ENCODE measurements around the gene LRRC46.

Gene LRRC46

DNA sequence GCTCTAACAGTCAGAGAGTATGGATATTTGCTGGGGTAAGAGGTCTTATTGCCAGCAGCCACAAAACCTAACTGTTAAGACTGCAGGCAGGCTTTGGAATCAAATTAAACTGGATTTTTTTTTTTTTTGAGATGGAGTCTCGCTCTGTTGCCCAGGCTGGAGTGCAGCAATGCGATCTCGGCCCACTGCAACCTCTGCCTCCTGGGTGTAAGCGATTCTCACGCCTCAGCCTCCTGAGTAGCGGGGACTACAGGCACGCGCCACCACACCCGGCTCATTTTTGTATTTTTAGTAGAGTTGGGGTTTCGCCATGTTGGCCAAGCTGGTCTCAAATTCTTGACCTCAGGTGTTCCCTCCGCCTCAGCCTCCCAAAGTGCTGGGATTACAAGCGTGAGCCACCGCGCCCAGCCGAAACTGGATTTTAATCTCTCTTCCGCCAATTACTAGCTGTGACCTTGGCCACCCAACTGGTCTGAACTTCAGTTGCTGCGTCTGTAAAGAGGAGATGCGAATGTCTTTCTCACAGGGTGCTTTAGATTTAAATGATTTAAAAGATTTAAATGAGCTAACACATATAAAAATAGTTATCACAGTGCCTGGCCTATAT is 971 bp upstream of the LRRC46 start:
- DNase-seq (ENCODE audit: low read depth), result no peak

DNA sequence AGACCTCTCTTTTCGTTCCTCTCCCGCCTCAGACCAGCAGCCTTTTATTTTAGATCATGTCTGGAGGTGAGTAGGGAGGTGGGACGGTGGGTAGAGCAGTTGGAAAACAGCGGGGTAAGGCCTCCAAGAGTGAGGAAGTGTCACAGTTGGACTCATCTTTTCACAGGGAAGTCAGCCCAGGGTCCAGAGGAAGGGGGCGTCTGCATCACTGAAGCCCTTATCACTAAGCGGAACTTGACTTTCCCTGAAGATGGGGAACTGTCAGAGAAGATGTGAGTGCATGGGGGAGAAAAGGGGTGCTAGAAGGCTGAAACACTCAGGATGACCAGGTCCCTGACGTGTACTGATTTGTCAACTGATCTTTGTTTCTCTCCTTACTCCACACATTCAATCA is 461 bp downstream of the LRRC46 start:
- no peak for DNase-seq (ENCODE audit: low read depth)

DNA sequence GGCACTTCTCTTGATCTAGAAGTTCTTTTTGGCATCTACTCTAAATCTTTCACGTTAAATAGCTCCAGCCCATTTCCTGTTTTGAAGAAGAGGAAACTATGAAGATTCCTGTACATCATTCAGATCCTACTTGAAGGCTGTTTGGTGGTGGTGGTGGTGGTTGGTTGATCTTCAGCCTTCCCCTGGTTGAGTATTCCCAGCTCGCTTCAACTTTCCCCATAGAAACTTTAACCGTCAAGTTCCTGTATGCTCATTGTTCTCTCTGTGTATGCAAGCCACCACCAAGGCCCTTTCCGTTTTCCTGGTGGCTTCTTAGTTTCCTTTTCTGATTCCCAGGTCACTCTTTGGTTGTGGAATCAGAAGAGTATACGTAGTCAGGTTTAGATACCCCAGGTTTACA is 3.3 kb downstream of the LRRC46 start:
- DNase-seq (ENCODE audit: low read depth), result no peak

DNA sequence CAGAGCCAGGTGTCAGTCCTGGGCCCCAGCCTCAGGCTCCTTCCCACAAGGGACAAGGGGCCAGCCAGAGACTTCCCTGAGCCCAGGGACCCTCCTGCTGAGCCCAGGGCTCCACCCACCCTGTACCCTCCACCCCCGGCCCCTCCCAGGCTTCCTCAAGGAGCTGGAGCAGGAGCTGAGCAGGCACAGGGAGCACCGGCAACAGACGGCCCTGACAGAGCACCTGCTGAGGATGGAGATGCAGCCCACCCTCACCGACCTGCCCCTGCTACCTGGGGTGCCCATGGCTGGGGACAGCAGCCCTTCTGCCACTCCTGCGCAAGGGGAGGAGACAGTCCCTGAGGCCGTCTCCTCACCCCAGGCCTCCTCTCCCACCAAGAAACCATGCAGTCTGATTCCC is 5.1 kb downstream of the LRRC46 start:
- no peak for DNase-seq (ENCODE audit: low read depth)

DNA sequence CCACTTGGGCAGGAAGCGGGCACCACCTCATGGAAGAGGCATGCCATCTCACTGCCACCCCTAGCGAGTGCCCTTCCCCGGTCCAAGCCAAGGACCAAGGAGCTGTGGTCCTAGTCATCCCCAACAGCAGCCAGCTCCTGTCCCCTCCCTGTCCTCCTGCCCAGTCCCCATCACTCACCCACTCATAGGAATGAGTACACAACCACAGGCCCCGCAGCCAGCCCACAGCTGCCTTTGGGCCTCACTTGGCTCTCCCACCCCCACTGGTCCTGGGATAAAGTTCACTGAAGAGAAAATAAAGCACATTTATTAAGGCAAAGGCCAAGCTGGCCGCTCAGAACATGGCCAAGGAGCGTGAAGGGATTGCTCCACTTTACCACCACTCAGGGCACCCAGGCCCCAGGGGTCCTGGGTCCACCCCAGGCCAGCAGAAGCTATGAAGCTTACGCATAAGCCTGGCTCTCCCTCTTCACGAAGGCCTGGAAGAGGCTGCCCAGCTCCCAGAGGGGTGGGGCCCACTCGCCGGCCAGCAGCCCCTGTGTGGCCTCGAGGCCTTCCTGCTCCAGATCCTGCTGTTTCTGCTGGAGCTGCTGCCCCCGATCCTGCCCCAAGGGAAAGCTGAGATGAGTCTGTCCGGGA is 6.0 kb downstream of the LRRC46 start:
- no peak for DNase-seq (ENCODE audit: low read depth)

DNA sequence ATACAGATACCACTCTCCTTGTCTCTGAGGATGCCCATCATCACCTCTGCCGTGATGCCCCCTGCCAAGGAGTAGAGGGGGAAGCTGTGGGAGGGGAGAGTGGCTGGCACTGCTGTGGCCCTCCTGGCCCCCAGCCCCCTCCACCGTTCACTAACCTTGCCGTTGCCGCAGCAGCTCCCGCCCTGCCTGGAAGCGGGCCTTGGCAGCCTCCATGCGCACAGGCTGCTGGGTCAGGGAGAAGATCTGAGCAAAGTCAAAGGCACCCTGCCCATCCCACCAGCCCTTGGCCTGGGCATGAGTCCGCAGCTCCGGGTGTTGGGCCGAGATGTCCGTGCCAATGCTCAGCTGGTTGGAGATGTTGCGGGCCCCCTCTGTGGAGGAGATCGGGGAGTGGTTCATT is 7.2 kb downstream of the LRRC46 start:
- DNase-seq (ENCODE audit: low read depth), result no peak

DNA sequence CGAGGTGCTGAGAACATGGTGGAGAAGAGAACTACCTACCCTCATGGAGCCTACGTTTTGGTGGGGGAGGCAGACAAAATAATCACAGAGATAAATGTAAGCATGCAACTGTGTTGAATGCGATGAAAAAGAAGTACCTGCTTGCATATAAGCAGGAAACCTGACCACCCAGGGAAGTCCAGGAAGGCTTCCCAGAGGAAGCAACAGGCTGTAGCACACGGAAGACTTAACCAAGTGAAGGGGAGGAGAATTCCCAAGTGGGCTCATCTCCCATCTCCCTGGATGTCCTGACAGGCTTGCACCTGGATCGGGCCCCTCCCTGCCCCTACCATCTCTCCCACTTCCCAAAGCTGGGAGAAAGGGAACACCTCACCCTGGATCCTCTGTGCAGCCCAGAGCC is 7.6 kb downstream of the LRRC46 start:
- DNase-seq (ENCODE audit: low read depth), result no peak

DNA sequence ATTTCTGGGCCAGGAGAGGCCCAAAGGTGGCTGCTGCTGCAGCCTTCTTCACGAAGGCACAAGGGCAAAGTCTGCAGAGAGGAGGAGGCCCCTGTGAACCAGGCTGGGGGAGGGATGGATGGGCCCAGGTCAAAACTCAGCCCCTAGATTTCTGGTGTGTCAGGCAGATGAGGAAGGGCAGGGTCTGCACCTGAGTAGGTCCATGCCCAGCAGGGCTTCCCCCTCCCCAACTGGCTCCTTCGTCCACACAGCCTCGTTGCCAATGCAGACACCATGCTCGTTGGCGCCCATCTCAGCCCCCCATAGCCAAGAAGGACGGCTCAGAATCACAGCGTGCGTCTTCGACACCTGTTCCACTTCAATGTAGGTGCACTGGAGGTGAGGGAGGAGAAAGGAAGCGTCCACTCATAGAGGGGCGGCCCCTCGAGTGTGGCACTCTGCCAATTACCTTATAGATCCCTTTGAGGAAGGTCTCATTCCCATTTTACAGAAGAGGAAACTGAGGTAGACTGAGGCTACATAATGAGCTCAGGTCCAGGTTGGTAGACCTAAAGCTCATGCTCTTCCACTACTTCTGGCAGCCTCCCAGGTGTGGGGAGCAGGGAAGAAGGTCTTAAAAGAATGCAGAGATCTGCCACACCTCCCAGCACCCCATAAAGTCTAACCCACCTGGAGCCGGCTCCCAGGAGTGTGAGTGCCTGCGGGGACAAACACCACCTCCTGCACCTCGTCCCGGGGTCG is 8.7 kb downstream of the LRRC46 start:
- DNase-seq (ENCODE audit: low read depth), result no peak

DNA sequence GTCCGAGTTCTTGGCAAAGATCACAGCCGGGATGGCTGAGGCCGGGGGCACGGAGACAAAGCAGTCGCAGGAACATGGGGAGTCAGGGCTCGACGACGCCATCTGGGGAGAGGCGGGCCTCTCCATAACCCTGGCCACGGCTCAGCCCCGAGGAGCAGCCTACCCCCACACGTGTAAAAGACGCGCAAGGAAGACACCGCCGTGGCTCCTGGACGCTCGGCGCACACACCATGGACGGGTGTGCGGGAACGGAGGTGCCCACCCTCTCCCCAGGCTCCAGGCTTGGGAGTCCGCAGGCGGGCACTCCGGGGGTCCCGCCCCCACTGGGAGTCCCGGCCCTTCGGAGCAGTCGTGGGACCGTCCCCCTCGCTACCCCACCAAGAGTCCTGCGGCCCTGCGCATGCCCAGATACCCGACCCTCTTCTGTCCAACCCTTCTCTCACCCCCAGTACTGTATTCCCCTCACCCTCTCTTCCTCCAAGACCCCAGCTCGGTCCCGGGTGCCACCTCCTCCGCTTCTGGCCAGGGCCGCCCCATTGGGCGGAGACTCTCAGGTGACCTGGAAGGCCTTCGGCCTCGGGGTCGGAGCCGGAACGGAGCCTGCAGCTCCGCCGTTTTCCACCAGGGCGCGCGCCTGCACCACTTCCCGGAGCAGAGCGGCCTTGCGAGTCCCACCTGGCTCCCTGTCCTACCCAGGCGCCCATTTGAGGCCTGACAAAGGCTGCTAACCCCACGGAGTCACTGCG is 9.4 kb downstream of the LRRC46 start, which contains the start of gene SCRN2:
Gene SCRN2 (minus strand): TSS at position 532 of the 746 bp plus-strand sequence. CDS start 430 bp downstream, at position 102.
- peak; percentile 82 for DNase-seq (ENCODE audit: low read depth)

DNA sequence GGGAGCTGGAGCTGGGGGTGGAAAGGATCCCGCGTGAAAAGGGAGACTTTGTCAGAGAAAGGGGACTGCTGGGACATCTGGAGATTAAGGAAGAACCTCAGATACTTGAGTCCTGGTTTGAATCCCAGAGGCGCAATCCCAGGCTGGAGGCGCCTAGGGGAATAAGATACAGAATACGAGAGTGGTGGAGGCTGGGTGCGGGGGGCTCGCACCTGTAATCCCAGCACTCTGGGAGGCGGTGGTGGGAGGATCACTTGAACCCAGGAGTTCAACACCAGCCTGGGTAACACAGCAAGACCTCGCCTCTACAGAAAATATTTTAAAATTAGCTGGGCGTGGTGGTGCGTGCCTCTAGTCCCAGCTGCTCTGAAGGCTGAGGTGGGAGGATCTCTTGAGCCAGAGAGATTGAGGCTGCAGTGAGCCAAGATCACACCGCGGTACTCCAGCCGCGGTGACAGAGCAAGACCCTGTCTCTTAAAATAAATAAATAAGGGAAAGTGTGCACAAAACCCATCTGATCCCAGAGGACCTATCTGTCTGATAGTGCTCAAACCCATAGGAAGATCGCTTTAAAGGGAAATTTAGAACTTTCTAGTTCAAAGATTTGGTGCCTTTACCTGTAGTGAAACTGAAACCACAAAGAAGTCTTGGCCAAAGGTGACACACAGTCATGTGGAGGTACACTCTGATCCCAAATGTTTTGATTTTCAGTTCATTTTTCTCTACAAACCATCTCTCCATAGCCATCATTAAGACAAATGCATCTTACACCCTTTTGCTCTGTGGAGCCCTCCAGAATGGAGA is 10.2 kb downstream of the LRRC46 start:
- DNase-seq (ENCODE audit: low read depth), result no peak

DNA sequence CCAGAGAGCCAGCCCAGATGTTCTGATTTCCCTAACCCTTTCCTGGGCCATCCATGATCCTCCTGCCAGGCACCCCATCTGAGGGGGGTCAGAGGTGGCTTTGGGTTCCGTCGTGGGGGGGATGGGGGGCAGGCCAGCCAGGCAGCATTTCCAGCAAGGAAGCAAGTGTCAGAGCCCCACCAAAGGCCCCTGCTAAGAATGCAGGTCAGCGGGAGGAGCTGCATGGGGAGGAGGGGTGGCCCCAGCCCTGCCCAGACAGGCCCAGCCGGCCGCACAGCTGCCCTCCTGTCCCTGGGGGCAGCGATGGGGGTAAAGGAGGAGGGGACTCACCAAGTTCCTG is 11.9 kb downstream of the LRRC46 start:
- no peak for DNase-seq (ENCODE audit: low read depth)

DNA sequence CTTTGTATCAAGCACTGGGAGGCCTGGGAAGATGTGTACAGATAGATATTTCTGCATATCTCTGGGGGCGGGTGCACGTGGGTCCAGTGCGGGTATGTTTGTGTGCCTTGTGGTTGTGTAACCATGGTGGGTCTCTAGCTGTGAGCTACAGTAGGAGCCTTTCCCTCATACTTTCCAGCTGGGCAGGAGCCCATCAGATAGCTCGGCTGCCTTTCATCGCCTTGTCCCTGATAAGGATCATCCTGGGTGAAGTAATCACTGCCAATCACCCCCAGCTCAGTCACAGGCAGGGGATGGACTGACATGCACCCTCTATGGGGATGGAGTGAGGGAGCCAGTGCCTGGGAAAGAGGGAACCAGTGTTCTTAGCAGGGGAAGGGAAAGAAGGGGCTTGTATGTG is 12.8 kb downstream of the LRRC46 start:
- no peak for DNase-seq (ENCODE audit: low read depth)

DNA sequence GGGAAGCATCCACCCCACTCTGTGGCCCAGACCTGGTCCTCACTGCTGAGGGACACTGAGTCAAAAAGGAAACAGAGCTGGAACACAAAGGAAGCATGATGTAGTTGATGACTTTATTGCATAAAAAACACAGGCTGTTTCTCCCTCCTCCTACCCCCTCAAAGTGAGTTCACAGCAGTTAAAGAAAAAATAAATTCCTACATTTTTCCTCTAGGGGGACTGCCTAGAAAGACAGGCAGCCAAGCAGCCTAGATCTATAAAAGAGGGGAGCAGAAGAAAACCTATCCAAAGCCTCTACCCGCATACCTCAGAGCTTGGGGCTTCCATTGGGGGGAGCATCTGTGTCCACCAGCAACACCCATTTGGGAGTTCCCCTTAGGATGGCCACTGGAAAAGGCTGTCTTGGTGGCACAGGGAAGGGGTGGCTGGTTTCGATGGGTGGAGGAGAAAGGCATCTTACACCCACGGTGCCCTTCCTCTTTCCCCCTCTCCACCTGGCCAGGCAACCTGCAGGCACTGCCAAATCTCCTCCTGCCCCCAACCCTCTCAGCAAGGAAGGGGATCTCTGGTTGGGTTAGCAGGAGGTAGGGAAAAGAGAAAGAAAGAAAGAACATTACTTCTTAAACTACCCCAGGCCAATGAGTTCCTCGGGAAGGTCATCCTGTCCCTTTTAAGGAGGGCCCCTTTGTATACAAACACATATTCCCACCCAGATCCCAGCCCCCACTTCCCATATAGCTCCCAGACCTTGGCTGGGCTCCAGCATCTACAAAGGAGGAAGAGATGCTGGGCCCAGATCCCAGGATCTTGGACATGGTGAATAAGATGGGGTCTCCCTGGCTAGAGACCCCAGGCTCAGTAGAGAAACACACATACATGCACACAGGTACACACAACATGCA is 13.6 kb downstream of the LRRC46 start:
- no peak for DNase-seq (ENCODE audit: low read depth)

DNA sequence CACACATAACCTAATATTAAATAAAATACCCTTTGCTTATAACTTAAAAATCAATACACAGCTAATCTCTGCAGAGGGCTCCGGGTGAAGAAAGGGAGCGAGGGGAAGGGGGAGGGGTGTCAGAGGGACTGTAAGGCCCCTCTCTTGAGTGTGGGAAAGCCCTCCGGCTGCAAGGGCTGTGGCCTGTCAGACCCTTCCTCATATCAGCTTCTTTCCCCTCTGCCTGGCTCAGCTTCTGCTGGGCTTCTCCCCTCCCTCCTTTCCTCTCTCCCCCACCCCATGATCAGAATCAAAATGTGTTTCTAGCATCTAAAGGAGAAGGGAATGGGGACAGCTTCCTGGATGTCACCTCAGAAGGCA is 14.2 kb downstream of the LRRC46 start:
- no peak for DNase-seq (ENCODE audit: low read depth)

DNA sequence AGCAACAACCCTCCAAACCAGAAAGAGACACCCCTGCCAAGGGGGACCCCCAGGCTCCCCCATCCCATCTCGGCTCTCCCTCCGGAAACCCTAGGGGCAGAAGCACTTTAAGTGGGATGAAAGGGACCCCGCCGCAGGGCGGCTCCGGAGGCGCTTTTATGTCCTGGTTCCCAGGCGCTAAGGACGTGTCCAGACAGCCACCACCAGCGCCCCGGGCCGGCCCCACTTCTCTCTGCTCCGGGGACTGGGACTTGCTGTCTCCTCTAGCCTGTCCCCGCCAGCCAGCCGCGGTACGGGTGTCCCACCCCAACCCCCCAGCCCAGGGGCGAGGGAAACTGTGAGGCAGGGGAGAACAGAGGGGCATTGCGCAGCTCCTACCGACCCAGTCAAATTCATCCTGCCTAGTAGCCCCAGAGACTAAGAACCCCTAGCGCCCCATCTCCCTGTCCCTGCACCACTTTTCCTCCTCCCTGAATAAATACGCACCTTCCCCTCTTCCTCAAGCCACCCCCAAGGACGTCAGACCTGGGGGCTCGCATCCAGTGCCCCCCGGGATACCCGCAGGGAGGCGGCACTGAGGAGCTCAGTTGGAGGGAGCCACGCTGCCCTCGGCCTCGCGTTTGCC is 15.4 kb downstream of the LRRC46 start:
- no peak for DNase-seq (ENCODE audit: low read depth)

DNA sequence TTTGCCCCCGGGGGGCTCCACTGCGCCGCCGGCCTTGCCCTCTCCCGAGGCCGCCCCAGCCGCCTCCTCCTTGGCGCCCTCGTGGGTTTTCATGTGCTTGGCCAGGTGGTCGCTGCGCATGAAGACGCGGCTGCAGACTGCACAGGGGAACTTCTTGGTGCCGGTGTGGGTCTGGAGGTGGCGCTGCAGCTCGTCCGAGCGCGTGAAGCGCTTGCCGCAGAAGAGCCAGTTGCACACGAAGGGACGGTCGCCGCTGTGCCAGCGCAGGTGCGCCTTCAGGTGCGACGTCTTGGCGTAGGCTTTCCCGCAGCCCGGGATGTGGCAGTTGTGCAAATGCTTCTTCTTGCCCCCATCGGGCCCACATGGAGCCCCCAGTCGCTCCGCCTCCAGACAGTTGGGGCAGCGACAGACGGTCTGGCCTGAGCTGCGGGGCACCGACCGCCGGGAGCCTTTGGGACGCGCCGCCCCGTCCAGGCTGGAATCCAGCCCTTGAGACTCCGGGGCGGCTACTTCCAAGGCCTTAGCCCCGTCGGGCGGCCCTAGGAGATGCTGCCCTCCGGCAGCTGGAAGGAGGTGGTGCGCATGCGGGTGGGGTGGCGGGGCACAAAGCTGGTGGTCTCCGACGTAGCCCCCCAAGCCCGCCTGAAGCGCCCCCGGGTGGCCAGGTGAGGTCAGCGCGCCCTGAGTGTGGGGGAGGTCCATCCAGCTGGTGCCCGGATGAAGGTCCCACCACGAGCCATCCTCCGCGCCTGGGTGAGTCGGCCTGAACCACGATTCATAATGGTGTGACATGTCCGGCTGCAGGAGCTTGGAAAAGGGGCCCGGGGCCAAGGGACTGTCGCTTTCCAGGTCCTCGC is 16.1 kb downstream of the LRRC46 start:
- no peak for DNase-seq (ENCODE audit: low read depth)

DNA sequence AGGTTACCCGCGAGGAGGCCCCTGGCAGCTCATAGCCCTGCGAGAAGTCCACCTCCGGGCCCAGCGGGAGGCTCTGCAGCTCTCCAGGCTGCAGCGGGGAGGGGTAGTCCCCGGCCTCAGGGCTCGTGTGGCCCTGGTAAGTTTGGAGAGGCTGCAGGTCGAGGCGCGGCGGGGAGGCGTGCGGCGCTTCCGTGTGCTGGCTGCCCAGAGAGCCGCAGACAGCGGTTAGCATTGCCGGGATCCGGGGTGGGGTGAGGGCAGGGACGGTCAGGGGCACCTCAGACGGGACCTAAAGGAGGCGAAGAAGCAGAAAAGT is 16.7 kb downstream of the LRRC46 start:
- no peak for DNase-seq (ENCODE audit: low read depth)

DNA sequence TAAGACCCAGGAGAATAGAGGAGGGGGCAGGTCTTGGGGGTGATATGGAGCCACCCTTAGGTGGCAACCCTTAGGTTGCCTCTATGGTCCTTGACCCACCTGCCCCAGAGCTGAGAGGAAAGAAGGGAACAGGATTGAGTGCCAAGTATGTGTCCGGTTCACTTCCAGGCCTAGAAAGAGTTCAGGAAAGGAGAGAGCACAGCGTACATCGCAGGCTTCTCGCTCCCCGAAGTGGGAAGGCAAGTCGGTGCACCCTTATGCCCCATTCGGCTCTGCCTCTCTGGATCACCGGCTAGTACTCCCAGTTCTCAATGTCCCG is 18.9 kb downstream of the LRRC46 start:
- no peak for DNase-seq (ENCODE audit: low read depth)

DNA sequence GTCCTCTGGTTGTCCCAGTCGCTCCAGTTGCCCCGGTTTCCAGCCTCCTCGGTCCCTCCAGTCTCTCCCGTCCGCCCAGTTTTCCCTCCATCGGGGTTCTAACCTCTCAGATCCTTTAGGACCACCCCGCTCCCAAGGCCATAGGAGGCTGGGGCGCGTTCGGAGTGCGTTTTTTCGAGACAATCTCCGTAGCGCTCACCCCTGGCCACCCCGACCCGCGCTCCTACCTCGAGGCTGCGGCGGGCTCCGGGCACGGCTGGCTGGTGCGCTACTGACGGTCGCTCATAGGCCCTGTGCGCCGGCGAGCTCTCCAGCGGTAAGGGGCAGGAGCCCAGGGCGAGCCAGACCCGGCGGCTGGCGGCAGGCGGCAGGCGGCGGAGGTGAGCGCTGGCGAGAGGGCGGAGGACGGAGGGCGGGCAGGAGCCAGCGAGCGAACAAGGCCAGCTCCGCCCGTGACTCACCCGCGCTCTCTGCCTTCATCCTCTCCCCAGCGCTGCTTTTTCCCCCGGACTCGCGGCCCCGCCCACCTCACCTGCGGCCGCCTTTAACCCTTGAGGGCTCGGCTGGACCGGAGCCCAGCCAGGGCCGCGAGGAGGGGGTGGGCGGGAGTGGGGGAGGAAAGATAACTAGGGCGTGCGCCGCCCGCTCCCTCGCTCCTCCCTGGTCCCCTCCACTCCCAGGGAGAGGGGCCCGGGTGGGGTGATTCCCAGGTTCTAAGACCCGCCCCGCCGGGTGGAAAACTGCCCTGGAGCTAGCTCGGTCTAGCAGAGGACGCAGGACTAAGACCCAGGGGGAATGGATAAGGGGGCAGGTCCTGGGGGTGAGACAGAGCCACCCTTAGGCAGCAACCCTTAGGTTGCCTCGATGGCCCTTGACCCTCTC is 19.5 kb downstream of the LRRC46 start, which contains the start of gene SP6:
Gene SP6 (minus strand): TSS at position 472 of the 882 bp plus-strand sequence. CDS start 2,734 bp downstream, outside the sequence.
- peak; percentile 57 for DNase-seq (ENCODE audit: low read depth)

Measured in stimulated activated CD8-positive, alpha-beta memory T cell treated with anti-CD3 and anti-CD28 coated beads, Interleukin-4, amount 100 ng/mL, for 24 hours (primary cell).